Measurements from ENCODE around the gene BBOX1.
"Not testable (repeated sequence)": the region's sequence is repeated elsewhere in the genome, so short reads cannot be mapped to it uniquely, and the experiment has no call there.

BBOX1 gene

GRCh38 chr11:27083782-27084181 is 43.2 kb downstream of the BBOX1 start:
- DNase-seq (ENCODE audit: low read depth in 1 of 2, low spot score in 1 of 2): no peak

GRCh38 chr11:27084518-27084917 is 43.9 kb downstream of the BBOX1 start:
- no peak for DNase-seq (ENCODE audit: low read depth in 1 of 2, low spot score in 1 of 2)

DNA sequence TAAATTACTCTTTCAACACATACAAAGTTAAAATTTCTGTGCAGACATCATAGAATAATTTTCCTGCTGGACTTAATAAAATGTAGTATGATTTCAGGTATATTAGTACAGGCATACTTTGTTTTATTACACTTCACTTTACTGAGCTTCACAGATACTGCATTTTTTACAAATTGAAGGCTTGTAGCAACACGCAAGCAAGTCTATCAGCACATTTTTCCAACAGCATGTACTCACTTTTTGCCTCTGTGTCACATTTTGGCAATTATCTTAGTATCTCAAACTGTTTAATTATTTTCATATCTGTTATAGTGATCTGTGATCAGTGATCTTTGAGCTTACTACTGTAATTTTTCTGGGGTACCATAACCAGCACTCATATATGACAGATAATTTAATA is 44.5 kb downstream of the BBOX1 start:
- DNase-seq (ENCODE audit: low read depth in 1 of 2, low spot score in 1 of 2): no peak

DNA sequence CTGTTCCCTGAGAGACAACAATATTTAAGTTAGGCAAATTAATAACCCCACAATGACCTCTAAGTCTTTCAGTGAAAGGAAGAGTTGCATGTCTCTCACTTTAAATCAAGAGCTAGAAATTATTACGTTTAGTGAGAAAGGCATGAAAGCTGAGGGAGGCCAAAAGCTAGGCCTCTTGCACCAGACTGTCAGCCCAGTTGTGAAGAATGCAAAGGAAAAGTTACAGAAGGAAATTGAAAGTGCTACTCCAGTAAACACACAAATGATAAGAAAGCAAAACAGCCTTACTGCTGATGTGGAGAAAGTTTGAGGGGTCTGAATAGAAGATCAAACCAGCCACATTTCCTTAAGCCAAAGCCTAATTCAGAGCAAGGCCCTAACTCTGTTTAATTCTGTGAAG is 45.0 kb downstream of the BBOX1 start:
- DNase-seq (ENCODE audit: low read depth in 1 of 2, low spot score in 1 of 2): no peak

DNA sequence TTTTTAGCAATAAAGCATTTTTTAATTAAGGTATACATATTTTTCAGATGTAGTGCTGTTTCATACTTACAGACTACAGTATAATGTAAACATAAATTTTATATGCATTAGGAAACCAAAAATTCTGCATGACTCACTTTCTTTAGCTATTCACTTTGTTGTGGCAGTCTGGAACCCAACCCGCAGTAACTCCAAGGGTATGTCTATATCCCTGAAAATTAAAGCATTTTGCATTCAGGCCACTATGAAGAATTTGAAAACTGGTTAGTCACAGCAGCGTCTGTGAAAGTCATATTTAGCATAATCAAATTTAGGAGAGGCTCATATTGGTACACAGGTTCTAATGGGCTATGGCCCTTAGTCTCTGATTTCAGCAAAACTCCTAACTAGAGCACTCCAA is 46.8 kb downstream of the BBOX1 start:
- no peak for DNase-seq (ENCODE audit: low read depth in 1 of 2, low spot score in 1 of 2)

GRCh38 chr11:27088353-27088752 is 47.7 kb downstream of the BBOX1 start:
- DNase-seq (ENCODE audit: low read depth in 1 of 2, low spot score in 1 of 2): no peak

GRCh38 chr11:27089746-27090145 is 49.1 kb downstream of the BBOX1 start:
- DNase-seq (ENCODE audit: low read depth in 1 of 2, low spot score in 1 of 2): no peak

DNA sequence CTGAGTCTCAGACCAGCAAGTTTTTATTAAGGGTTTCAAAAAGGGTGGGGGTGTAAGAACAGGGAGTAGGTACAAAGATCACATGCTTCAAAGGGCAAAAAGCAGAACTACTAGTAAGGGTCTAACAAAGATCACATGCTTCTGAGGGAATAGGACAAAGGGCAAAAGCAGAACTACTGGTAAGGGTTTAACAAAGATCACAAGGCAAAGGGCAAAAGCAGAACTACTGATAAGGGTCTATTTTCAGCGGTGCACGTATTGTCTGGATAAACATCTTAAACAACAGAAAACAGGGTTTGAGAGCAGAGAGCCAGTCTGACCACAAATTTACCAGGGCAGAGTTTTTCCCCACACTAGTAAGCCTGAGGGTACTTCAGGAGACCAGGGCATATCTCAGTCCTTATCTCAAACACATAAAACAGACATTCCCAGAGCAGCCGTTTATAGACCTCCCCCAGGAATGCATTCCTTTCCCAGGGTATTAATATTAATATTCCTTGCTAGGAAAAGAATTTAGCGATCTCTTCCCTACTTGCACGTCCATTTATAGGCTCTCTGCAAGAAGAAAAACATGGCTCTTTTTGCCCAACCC is 49.8 kb downstream of the BBOX1 start:
- DNase-seq (ENCODE audit: low read depth in 1 of 2, low spot score in 1 of 2): not testable (repeated sequence)

GRCh38 chr11:27094120-27094519 is 53.5 kb downstream of the BBOX1 start:
- DNase-seq (ENCODE audit: low read depth in 1 of 2, low spot score in 1 of 2): no peak

DNA sequence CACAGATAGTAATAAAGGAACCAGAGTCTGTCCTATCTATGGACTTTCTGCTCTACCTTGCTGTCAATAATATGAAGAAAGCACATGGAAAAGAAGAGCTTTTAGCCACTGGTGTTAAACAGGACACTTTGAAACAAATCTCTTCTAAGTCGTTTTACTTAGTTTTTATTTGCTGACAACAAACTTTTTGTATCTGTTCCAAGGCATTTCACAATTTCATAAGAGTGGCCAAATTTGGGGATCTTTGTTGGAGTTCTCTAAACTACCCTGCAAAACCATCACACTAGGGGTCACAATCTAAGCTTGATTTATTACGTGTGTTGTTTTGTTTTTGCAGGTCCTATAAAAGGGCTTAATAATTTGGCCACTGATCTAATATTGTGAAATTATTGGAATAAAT is 54.4 kb downstream of the BBOX1 start:
- no peak for DNase-seq (ENCODE audit: low read depth in 1 of 2, low spot score in 1 of 2)

DNA sequence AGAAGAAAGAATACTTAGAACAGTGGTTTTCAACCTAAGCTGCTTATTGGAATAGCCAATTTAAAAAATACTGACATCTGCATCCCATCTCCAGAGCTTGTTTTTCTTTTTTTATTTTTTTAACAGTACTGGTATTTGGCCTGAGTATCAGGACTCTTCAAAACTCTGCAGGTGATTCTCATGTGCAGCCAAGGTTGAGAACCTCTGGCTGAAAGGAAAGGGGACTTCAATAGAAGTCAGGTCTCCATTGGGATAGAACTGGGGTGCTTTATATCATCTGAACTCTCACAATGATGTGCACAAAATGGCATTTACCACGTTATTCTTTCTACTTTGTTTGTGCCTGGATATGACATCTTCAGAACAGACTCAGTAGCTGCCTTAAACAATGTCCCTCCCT is 55.3 kb downstream of the BBOX1 start:
- no peak for DNase-seq (ENCODE audit: low read depth in 1 of 2, low spot score in 1 of 2)

- DNase-seq (ENCODE audit: low read depth in 1 of 2, low spot score in 1 of 2): no peak
Observed at GRCh38 chr11:27097551-27097950, 56.9 kb downstream of the BBOX1 start.

DNA sequence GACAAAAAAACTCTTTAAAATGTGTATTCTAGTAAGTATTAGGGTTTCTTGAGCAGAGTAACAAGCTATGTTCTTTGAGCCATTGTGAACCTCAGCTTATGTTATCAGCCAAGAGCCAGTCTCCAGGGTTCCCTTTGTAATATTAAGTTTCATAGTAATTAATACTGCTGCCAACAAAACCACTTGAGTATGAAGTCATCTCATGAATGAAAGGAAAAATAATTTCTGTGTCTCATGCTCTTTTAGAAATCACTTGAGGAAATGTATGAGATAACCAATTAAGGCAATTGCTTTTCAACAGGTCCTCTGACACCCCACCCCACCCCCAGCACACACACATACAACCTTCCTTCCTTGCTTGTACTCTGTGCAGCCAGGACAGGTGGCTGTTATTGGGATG is 59.9 kb downstream of the BBOX1 start:
- no peak for DNase-seq (ENCODE audit: low read depth in 1 of 2, low spot score in 1 of 2)

- DNase-seq (ENCODE audit: low read depth in 1 of 2, low spot score in 1 of 2): no peak
Observed at GRCh38 chr11:27107548-27107947, 66.9 kb downstream of the BBOX1 start.

DNA sequence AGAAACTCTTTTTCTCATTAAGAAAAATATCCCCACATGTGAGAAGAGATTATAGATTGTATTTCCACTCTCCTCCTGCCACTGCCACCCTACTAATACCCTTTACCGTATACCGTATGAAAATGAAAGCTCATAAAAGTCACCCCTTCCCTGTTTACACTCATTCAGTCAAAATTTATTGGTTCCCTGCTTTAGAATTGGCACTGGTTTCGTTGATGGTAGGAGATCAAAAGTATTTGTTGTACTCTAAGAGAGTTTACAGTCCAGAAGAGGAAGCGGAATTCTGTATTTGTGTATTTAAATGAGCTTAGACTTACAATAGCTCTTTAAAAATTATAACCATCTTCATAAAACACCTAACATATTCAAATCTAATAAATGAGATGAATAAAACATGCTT is 68.2 kb downstream of the BBOX1 start:
- DNase-seq (ENCODE audit: low read depth in 1 of 2, low spot score in 1 of 2): no peak

DNA sequence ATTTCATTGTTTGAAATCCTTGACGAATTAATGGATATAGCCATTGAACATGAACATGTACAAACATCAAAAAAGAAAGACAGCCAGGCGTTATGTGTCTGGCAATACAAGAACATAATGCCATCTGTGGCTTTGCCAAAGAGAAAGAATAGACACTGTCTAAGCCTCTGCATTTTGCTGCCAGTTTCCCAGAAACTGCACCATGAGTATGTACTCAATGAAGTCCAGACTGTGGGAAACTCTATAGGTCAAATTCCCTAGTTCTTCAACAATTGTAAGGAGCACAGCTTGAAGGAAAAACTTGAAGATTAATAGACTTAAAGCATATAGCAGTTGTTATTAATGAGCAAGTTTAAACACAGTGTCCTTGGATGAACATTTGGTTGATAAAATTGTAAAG is 71.3 kb downstream of the BBOX1 start:
- no peak for DNase-seq (ENCODE audit: low read depth in 1 of 2, low spot score in 1 of 2)

GRCh38 chr11:27112946-27113345 is 72.3 kb downstream of the BBOX1 start:
- no peak for DNase-seq (ENCODE audit: low read depth in 1 of 2, low spot score in 1 of 2)

DNA sequence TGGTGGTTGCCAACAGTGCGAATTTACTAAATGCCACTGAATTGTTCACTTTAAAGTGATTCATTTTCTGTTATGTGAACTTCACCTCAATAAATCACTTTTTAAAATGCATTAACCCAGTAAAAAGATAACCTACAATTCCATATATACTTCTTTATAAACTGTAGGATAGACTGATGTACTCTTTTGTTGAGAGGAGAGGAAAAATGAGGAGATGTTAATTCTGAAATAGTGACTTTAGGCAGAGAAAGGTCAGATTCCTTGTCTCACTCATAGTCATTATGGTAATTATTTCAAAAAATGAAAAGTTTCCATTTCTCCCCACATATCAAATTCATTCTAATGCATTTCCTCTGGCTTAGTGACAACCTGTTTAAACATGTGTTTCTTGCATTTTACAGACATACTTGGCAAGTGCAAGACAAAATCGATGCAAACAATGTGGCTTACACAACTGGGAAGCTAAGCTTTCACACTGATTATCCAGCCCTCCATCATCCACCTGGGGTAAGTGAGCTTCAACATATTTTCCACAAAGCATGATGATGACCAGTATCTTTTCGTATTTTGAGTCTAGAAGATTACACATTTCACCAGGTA is 74.5 kb downstream of the BBOX1 start:
- DNase-seq (ENCODE audit: low read depth in 1 of 2, low spot score in 1 of 2): no peak

DNA sequence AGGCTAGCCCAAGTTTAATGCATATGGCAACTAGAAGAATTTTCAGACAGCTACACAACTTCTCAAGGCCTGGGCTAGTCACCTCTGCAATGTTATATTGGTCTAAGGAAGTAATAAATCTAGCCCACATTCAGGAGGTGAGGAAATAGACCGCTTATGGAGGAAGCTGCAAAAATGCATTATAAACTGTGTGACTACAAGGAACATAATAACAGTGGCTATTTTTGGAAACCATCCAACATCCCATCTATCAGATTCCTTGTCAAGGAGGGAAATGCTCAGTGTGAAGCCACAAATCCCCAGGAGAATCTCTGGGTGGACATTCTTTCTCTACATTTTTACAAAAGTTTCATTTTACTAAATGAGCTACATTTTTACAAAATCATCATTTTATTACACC is 76.1 kb downstream of the BBOX1 start:
- no peak for DNase-seq (ENCODE audit: low read depth in 1 of 2, low spot score in 1 of 2)

GRCh38 chr11:27118371-27118770 is 77.8 kb downstream of the BBOX1 start:
- DNase-seq (ENCODE audit: low read depth in 1 of 2, low spot score in 1 of 2): no peak

DNA sequence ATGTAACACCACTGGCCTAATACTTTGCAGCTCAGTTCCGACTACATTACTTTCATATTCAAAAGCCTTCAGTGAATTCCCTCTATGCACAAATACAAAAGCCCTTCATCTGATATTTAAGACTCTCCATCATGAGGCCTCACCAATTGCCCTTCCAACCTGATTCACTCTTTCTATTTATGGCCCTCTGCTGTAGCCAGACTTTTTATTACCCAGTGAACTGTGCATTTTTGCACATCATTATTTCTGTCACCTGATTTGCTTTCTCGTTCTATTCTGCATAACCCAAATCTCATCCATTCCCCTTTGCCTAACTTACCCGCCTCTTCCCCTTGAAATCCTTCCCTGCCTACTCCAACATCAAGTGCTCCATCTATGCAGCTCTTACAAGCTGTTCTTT is 78.3 kb downstream of the BBOX1 start:
- no peak for DNase-seq (ENCODE audit: low read depth in 1 of 2, low spot score in 1 of 2)

- DNase-seq (ENCODE audit: low read depth in 1 of 2, low spot score in 1 of 2): no peak
Observed at GRCh38 chr11:27119396-27119795, 78.8 kb downstream of the BBOX1 start.

DNA sequence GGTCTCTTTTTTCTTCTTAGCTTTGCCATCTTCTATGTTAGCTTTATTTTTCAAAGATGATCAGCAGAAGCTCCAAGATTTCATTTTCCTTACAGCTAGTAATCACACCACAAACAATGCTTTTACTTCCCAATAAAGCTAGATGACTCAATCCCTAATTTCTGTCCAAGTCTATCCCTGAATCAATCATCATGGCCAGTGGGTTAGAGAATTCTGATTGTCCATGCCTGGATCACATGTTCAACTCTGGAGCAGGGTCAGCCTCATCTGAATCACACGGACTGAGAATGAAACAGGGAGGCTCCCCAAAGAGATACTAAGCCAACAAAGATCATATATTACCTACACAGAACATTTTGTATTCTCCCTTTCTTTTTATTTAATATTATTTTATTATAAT is 79.6 kb downstream of the BBOX1 start:
- DNase-seq (ENCODE audit: low read depth in 1 of 2, low spot score in 1 of 2): no peak
